Nephron progenitor cell (in vitro differentiated cells): ENCODE results near the gene PAEP.

Experiments used
- DNase-seq: peaks from one replicate; pipeline ENCODE4 v3.0.0; 2021
- H3K27ac Mint-ChIP-seq: 2 replicates; pipeline ENCODE4 v1.8.0; 2021; ENCODE audit warnings: mild to moderate bottlenecking, moderate library complexity, mixed read lengths
- H3K27me3 Mint-ChIP-seq: 2 replicates; pipeline ENCODE4 v1.8.0; 2021; ENCODE audit warnings: mild to moderate bottlenecking, low read depth, mixed read lengths; ENCODE audit not compliant: poor library complexity
- H3K36me3 Mint-ChIP-seq: 2 replicates; pipeline ENCODE4 v1.8.0; 2021; ENCODE audit warnings: low read depth, mixed read lengths
- H3K4me1 Mint-ChIP-seq: 2 replicates; pipeline ENCODE4 v1.8.0; 2021; ENCODE audit warnings: mixed read lengths
- H3K4me3 Mint-ChIP-seq: 2 replicates; pipeline ENCODE4 v1.8.0; 2021; ENCODE audit warnings: mild to moderate bottlenecking, moderate library complexity, mixed read lengths
- H3K9me3 Mint-ChIP-seq: 2 replicates; pipeline ENCODE4 v1.8.0; 2021; ENCODE audit warnings: mild to moderate bottlenecking, moderate library complexity, mixed read lengths
- TF ChIP-seq, protein P1 (sequence below): fragments of 200-600 bp; sonication (generic); IDR thresholded peaks from 2 replicates; pipeline ENCODE4 v1.5.0; 2021; ENCODE audit warnings: antibody characterized with exemption

The PAEP gene

DNA sequence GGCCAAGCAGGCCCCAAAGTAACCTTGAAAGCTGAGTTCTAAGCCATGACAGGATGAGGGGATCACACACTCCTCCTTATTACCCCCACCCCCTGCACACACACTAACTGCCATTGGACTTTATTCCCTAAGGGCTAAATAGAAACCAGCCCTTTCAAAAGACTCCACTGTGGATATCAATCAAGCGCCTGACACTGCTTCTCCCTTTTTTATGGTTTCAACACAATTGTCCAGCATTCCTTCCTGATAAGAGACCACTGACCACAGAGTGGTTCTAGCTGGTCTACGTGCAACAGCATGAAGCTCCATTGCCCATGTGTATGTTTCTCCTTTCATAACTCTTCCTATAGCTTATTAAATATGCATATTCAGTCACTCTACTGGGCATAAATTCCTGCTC is 34.7 kb downstream of the PAEP start:
- Mint-ChIP-seq H3K27ac (no peak overlapping the region), H3K27me3 (peaks cover 41% of the 10 kb centered on the region), H3K4me3 (no peak overlapping the region), H3K4me1 (no peaks in the 10 kb centered on the region), H3K36me3 (no peaks in the 10 kb centered on the region), H3K9me3 (peaks cover 40% of the 10 kb centered on the region)
- DNase-seq: no peak
- TF ChIP-seq, protein P1, sequence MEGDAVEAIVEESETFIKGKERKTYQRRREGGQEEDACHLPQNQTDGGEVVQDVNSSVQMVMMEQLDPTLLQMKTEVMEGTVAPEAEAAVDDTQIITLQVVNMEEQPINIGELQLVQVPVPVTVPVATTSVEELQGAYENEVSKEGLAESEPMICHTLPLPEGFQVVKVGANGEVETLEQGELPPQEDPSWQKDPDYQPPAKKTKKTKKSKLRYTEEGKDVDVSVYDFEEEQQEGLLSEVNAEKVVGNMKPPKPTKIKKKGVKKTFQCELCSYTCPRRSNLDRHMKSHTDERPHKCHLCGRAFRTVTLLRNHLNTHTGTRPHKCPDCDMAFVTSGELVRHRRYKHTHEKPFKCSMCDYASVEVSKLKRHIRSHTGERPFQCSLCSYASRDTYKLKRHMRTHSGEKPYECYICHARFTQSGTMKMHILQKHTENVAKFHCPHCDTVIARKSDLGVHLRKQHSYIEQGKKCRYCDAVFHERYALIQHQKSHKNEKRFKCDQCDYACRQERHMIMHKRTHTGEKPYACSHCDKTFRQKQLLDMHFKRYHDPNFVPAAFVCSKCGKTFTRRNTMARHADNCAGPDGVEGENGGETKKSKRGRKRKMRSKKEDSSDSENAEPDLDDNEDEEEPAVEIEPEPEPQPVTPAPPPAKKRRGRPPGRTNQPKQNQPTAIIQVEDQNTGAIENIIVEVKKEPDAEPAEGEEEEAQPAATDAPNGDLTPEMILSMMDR: no peak

DNA sequence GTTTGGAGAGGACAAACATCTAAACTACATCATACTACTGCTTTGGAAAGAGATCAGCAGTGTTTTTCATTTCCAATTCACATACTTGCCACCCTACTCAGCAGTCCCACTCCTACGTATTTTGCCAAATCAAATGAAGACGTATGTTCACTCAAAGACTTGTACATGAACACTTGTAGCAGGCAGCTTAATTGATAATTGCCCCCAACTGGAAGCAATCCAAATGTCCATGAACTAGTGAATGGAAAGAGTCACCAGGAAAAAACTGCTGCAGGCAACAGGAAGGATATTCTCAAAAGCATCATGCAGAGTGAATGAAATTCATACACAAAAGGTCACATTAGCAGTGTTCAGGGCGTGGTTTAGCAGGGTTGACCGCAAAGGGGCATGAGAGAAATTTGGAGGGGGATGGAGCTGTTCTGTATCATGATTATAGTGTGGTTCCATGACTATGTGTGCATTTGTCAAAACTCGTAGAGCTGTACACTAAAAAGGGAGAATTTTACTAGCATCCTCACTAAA is 38.8 kb downstream of the PAEP start:
- Mint-ChIP-seq H3K27ac (no peak overlapping the region), H3K4me1 (no peaks in the 10 kb centered on the region), H3K9me3 (peaks cover 26% of the 10 kb centered on the region), H3K36me3 (no peaks in the 10 kb centered on the region), H3K27me3 (peaks cover 34% of the 10 kb centered on the region), H3K4me3 (no peak overlapping the region)
- DNase-seq: no peak
- TF ChIP-seq, protein P1: no peak

DNA sequence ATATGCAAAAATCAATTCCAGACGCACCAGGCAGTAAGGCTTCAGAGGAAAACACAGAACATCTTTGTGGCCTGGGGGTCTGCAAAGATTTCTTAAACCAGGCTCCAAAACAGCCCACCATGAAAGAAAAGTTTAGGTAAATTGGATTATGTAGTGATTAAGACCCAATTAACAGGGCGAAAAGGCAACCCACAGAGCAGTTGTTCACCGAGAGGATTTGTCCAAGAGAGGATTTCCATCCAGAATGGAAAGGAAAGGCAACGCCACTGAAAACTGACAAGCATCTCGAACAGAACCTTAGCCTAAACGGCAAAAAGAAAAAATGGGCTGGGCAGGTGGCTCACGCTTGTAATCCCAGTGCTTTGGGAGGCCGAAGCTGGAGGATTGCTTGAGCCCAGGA is 40.4 kb downstream of the PAEP start:
- Mint-ChIP-seq H3K27ac (no peak overlapping the region), H3K4me1 (no peaks in the 10 kb centered on the region), H3K4me3 (no peak overlapping the region), H3K9me3 (peaks cover 9% of the 10 kb centered on the region), H3K27me3 (peaks cover 23% of the 10 kb centered on the region), H3K36me3 (no peaks in the 10 kb centered on the region)
- DNase-seq: no peak
- TF ChIP-seq, protein P1: no peak

DNA sequence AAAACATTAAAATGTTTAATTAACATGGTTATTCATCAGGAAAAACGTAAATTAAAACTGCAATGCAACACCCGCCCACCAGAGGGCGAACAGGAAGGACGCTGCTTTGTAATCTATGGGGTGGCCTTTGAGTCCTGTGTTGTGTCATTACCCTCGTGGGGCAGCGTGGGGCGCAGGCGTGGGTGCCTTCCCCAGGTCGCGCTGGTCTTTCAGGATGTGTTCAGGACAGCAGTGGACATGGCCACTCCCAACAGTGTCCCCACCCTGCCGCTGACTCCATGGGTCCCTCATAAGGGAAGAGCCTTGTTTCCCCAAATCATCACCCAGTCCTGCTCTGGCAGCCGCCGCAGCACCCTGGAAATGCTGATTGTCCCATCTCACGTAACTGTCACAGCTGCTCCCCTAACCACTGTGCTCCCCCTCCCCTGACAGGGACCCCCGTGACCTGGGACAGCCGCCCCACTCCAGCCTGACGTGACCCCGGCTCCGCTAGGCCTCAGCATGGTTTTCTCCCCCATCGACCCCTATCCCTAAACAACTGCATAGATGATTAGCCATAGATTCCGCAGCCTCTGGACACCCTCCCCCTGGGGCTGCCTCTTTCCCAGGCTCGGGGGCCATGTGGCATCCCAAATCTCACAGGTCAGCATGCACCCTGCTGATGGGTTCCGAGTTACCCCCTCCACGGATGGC is 41.4 kb downstream of the PAEP start:
- Mint-ChIP-seq H3K27me3 (peaks cover 18% of the 10 kb centered on the region), H3K27ac (no peak overlapping the region), H3K9me3 (peaks cover 4% of the 10 kb centered on the region), H3K4me1 (no peaks in the 10 kb centered on the region), H3K36me3 (no peaks in the 10 kb centered on the region), H3K4me3 (no peak overlapping the region)
- TF ChIP-seq, protein P1: peak; percentile 84
- peak; percentile 71 for DNase-seq

DNA sequence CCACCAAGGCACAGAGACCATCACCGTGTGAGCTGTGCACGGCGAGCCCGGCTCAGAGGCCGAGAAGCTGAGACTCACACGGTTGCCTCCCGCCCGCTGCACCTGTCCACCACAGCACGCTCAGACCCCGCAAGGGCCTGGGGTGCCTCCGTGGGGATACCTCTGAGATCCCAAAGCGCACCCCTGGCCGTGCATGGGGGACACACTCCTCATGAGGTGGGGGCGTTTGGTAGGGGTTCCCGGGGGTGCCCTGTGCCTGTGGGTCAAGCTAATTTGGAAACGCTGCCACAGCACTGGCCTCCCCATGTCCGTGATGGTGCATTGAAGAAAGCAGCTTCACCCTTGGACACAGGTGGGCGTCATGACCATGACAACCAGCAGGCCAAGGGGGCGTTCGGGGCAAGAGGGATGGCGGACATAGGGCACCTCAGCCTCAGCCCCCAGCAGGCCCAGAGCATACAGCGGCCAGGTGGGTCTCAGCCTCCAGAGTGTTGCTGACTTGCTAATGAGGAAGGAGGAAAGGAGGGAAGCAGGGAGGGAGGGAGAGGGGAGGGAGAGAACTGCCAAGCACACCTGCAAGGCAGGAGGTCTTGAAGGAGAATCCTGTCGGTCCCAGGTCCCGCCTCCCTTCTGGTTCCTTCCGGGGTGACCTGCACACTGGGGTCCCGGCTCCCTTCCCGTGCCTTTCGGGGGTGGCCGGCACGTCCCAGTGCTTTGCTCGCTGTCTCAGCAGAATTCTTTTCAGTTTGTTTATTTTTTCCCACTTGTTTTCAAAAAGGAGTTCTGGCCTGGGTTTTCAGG is 43.1 kb downstream of the PAEP start:
- TF ChIP-seq, protein P1: no peak
- DNase-seq: no peak
- Mint-ChIP-seq H3K9me3 (no peaks in the 10 kb centered on the region), H3K27me3 (peaks cover 8% of the 10 kb centered on the region), H3K36me3 (no peaks in the 10 kb centered on the region), H3K27ac (no peak overlapping the region), H3K4me3 (no peak overlapping the region), H3K4me1 (peaks cover 6% of the 10 kb centered on the region)
